Measurements from ENCODE around the gene FBXW8.
A peak's percentile ranks its signal among the peaks of the same experiment; 100 is the strongest.

The FBXW8 gene

GRCh38 chr12:117002051-117002817 lies 91.5 kb downstream of the FBXW8 start:
- no peak overlapping the region for H3K27ac ChIP-seq (ENCODE audit: low read depth, low read length)
- H3K9me3 ChIP-seq (ENCODE audit: control insufficient read depth, insufficient read depth, low read length), result no peaks in the 10 kb centered on the region
- no peak overlapping the region for H3K4me3 ChIP-seq (ENCODE audit: low read depth, low read length)
- no peaks in the 10 kb centered on the region for H3K36me3 ChIP-seq (ENCODE audit: control insufficient read depth, insufficient read depth, low read length)
- H3K9ac ChIP-seq (ENCODE audit: low read depth, low read length), result no peak overlapping the region
- no peaks in the 10 kb centered on the region for H3K27me3 ChIP-seq (ENCODE audit: control insufficient read depth, insufficient read depth, low read length)
- H3K4me1 ChIP-seq (ENCODE audit: control insufficient read depth, insufficient read depth, low read length), result peaks cover 19% of the 10 kb centered on the region

- Histone ChIP-seq H3K4me1 (ENCODE audit: control insufficient read depth, insufficient read depth, low read length) (peaks cover 24% of the 10 kb centered on the region), H3K27me3 (ENCODE audit: control insufficient read depth, insufficient read depth, low read length) (no peaks in the 10 kb centered on the region), H3K36me3 (ENCODE audit: control insufficient read depth, insufficient read depth, low read length) (no peaks in the 10 kb centered on the region), H3K9me3 (ENCODE audit: control insufficient read depth, insufficient read depth, low read length) (no peaks in the 10 kb centered on the region), H3K4me3 (ENCODE audit: low read depth, low read length) (no peak overlapping the region), H3K27ac (ENCODE audit: low read depth, low read length) (no peak overlapping the region), H3K9ac (ENCODE audit: low read depth, low read length) (no peak overlapping the region)
These were observed 93.2 kb downstream of the FBXW8 start for GRCh38 chr12:117003883-117004404.

- H3K9me3 ChIP-seq (ENCODE audit: control insufficient read depth, insufficient read depth, low read length), result no peaks in the 10 kb centered on the region
- H3K27me3 ChIP-seq (ENCODE audit: control insufficient read depth, insufficient read depth, low read length), result no peaks in the 10 kb centered on the region
- H3K27ac ChIP-seq (ENCODE audit: low read depth, low read length), result no peak overlapping the region
- H3K4me3 ChIP-seq (ENCODE audit: low read depth, low read length), result no peak overlapping the region
- H3K36me3 ChIP-seq (ENCODE audit: control insufficient read depth, insufficient read depth, low read length), result no peaks in the 10 kb centered on the region
- H3K9ac ChIP-seq (ENCODE audit: low read depth, low read length), result no peak overlapping the region
- H3K4me1 ChIP-seq (ENCODE audit: control insufficient read depth, insufficient read depth, low read length), result peaks cover 35% of the 10 kb centered on the region
These were observed 94.8 kb downstream of the FBXW8 start for GRCh38 chr12:117005417-117006046.

GRCh38 chr12:117006333-117006732 lies 95.6 kb downstream of the FBXW8 start:
- no peak overlapping the region for H3K27ac ChIP-seq (ENCODE audit: low read depth, low read length)
- H3K9me3 ChIP-seq (ENCODE audit: control insufficient read depth, insufficient read depth, low read length), result no peaks in the 10 kb centered on the region
- H3K4me1 ChIP-seq (ENCODE audit: control insufficient read depth, insufficient read depth, low read length), result peaks cover 36% of the 10 kb centered on the region
- H3K36me3 ChIP-seq (ENCODE audit: control insufficient read depth, insufficient read depth, low read length), result no peaks in the 10 kb centered on the region
- no peaks in the 10 kb centered on the region for H3K27me3 ChIP-seq (ENCODE audit: control insufficient read depth, insufficient read depth, low read length)
- H3K9ac ChIP-seq (ENCODE audit: low read depth, low read length), result no peak overlapping the region
- no peak overlapping the region for H3K4me3 ChIP-seq (ENCODE audit: low read depth, low read length)

- H3K27ac ChIP-seq (ENCODE audit: low read depth, low read length), result no peak overlapping the region
- peaks cover 48% of the 10 kb centered on the region for H3K4me1 ChIP-seq (ENCODE audit: control insufficient read depth, insufficient read depth, low read length)
- H3K9ac ChIP-seq (ENCODE audit: low read depth, low read length), result no peak overlapping the region
- no peak overlapping the region for H3K4me3 ChIP-seq (ENCODE audit: low read depth, low read length)
- no peaks in the 10 kb centered on the region for H3K36me3 ChIP-seq (ENCODE audit: control insufficient read depth, insufficient read depth, low read length)
- H3K9me3 ChIP-seq (ENCODE audit: control insufficient read depth, insufficient read depth, low read length), result no peaks in the 10 kb centered on the region
- no peaks in the 10 kb centered on the region for H3K27me3 ChIP-seq (ENCODE audit: control insufficient read depth, insufficient read depth, low read length)
These were observed 96.8 kb downstream of the FBXW8 start for GRCh38 chr12:117007577-117007976.

GRCh38 chr12:117009759-117010158 lies 99.0 kb downstream of the FBXW8 start:
- Histone ChIP-seq H3K27me3 (ENCODE audit: control insufficient read depth, insufficient read depth, low read length) (no peaks in the 10 kb centered on the region), H3K4me3 (ENCODE audit: low read depth, low read length) (0 out of 2 replicates have a peak overlapping the region, but pooled peaks have one; percentile 8), H3K9ac (ENCODE audit: low read depth, low read length) (peak overlapping the region; percentile 32), H3K4me1 (ENCODE audit: control insufficient read depth, insufficient read depth, low read length) (peaks cover 43% of the 10 kb centered on the region), H3K27ac (ENCODE audit: low read depth, low read length) (peak overlapping the region; percentile 76), H3K9me3 (ENCODE audit: control insufficient read depth, insufficient read depth, low read length) (no peaks in the 10 kb centered on the region), H3K36me3 (ENCODE audit: control insufficient read depth, insufficient read depth, low read length) (no peaks in the 10 kb centered on the region)

- Histone ChIP-seq H3K36me3 (ENCODE audit: control insufficient read depth, insufficient read depth, low read length) (0 out of 2 replicates have a peak, but pooled peaks cover 5% of the 10 kb centered on the region), H3K27ac (ENCODE audit: low read depth, low read length) (peak overlapping the region; percentile 76), H3K9ac (ENCODE audit: low read depth, low read length) (no peak overlapping the region)
These were observed 100.1 kb downstream of the FBXW8 start for GRCh38 chr12:117010693-117011451.

GRCh38 chr12:117011988-117012805 lies 101.4 kb downstream of the FBXW8 start:
- no peak overlapping the region for H3K27ac ChIP-seq (ENCODE audit: low read depth, low read length)
- peaks cover 42% of the 10 kb centered on the region for H3K4me1 ChIP-seq (ENCODE audit: control insufficient read depth, insufficient read depth, low read length)
- 0 out of 2 replicates have a peak, but pooled peaks cover 11% of the 10 kb centered on the region for H3K36me3 ChIP-seq (ENCODE audit: control insufficient read depth, insufficient read depth, low read length)
- H3K9me3 ChIP-seq (ENCODE audit: control insufficient read depth, insufficient read depth, low read length), result no peaks in the 10 kb centered on the region
- no peak overlapping the region for H3K9ac ChIP-seq (ENCODE audit: low read depth, low read length)
- no peaks in the 10 kb centered on the region for H3K27me3 ChIP-seq (ENCODE audit: control insufficient read depth, insufficient read depth, low read length)
- no peak overlapping the region for H3K4me3 ChIP-seq (ENCODE audit: low read depth, low read length)

More at GRCh38 chr12:117010693-117011451, 100.1 kb downstream of the FBXW8 start:
- Histone ChIP-seq H3K4me3 (ENCODE audit: low read depth, low read length) (no peak overlapping the region), H3K9me3 (ENCODE audit: control insufficient read depth, insufficient read depth, low read length) (no peaks in the 10 kb centered on the region), H3K4me1 (ENCODE audit: control insufficient read depth, insufficient read depth, low read length) (peaks cover 43% of the 10 kb centered on the region), H3K27me3 (ENCODE audit: control insufficient read depth, insufficient read depth, low read length) (no peaks in the 10 kb centered on the region)

GRCh38 chr12:117013726-117014125 lies 103.0 kb downstream of the FBXW8 start:
- Histone ChIP-seq H3K4me3 (ENCODE audit: low read depth, low read length) (no peak overlapping the region), H3K27me3 (ENCODE audit: control insufficient read depth, insufficient read depth, low read length) (no peaks in the 10 kb centered on the region), H3K36me3 (ENCODE audit: control insufficient read depth, insufficient read depth, low read length) (0 out of 2 replicates have a peak, but pooled peaks cover 11% of the 10 kb centered on the region), H3K9me3 (ENCODE audit: control insufficient read depth, insufficient read depth, low read length) (no peaks in the 10 kb centered on the region), H3K9ac (ENCODE audit: low read depth, low read length) (no peak overlapping the region), H3K4me1 (ENCODE audit: control insufficient read depth, insufficient read depth, low read length) (peaks cover 37% of the 10 kb centered on the region), H3K27ac (ENCODE audit: low read depth, low read length) (no peak overlapping the region)

- no peak overlapping the region for H3K27ac ChIP-seq (ENCODE audit: low read depth, low read length)
- H3K4me1 ChIP-seq (ENCODE audit: control insufficient read depth, insufficient read depth, low read length), result peaks cover 32% of the 10 kb centered on the region
- no peak overlapping the region for H3K4me3 ChIP-seq (ENCODE audit: low read depth, low read length)
- H3K9ac ChIP-seq (ENCODE audit: low read depth, low read length), result no peak overlapping the region
- no peaks in the 10 kb centered on the region for H3K9me3 ChIP-seq (ENCODE audit: control insufficient read depth, insufficient read depth, low read length)
- H3K36me3 ChIP-seq (ENCODE audit: control insufficient read depth, insufficient read depth, low read length), result 0 out of 2 replicates have a peak, but pooled peaks cover 11% of the 10 kb centered on the region
- no peaks in the 10 kb centered on the region for H3K27me3 ChIP-seq (ENCODE audit: control insufficient read depth, insufficient read depth, low read length)
These were observed 103.7 kb downstream of the FBXW8 start for GRCh38 chr12:117014342-117014887.

Measured in HUES48 (cell line).